HL-60 (cell line): ENCODE measurements around the gene AMPD3.

Source experiments
- GABPA ChIP-seq: IDR thresholded peaks from 2 replicates; pipeline ENCODE4 v1.6.1; 2012; ENCODE audit warnings: low read depth
- POLR2AphosphoS5 ChIP-seq: IDR thresholded peaks from 2 replicates; pipeline ENCODE4 v1.6.1; 2012; ENCODE audit warnings: low read depth
- SPI1 ChIP-seq: IDR thresholded peaks from 2 replicates; pipeline ENCODE4 v1.6.1; 2012; ENCODE audit warnings: low read depth, mild to moderate bottlenecking, borderline replicate concordance
- TF ChIP-seq, protein P1 (sequence below): IDR thresholded peaks from one replicate; pipeline ENCODE4 v1.5.1; 2011; ENCODE audit warnings: low read length, control low read depth, inconsistent platforms; ENCODE audit not compliant: insufficient read depth
- TF ChIP-seq, protein P2 (sequence below): IDR thresholded peaks from 2 replicates; pipeline ENCODE4 v1.6.1; 2012; ENCODE audit warnings: low read depth; ENCODE audit not compliant: insufficient replicate concordance

DNA sequence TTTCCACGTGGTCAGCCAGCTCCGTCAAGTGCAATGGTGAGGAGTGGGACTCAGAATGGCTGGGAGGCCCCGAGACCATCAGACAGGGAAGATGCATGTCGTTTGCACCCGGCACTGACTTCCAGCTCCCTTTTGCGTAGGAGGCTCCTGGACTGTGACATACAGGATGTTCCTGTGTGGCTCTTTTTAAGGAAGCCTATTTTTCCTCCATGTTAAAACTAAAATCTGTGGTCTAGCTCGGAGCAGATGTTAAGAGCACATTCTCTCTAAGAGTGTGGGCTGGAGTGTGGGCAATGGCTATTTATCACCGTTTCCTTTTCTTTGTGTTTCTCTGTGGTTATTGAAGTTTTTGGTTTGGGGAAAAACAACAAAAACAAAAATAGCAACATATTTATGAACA, 40.9 kb upstream of the AMPD3 start:
- TF ChIP-seq POLR2AphosphoS5 = no peak
- TF ChIP-seq, protein P1, sequence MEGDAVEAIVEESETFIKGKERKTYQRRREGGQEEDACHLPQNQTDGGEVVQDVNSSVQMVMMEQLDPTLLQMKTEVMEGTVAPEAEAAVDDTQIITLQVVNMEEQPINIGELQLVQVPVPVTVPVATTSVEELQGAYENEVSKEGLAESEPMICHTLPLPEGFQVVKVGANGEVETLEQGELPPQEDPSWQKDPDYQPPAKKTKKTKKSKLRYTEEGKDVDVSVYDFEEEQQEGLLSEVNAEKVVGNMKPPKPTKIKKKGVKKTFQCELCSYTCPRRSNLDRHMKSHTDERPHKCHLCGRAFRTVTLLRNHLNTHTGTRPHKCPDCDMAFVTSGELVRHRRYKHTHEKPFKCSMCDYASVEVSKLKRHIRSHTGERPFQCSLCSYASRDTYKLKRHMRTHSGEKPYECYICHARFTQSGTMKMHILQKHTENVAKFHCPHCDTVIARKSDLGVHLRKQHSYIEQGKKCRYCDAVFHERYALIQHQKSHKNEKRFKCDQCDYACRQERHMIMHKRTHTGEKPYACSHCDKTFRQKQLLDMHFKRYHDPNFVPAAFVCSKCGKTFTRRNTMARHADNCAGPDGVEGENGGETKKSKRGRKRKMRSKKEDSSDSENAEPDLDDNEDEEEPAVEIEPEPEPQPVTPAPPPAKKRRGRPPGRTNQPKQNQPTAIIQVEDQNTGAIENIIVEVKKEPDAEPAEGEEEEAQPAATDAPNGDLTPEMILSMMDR = no peak
- no peak for TF ChIP-seq GABPA
- TF ChIP-seq, protein P2, sequence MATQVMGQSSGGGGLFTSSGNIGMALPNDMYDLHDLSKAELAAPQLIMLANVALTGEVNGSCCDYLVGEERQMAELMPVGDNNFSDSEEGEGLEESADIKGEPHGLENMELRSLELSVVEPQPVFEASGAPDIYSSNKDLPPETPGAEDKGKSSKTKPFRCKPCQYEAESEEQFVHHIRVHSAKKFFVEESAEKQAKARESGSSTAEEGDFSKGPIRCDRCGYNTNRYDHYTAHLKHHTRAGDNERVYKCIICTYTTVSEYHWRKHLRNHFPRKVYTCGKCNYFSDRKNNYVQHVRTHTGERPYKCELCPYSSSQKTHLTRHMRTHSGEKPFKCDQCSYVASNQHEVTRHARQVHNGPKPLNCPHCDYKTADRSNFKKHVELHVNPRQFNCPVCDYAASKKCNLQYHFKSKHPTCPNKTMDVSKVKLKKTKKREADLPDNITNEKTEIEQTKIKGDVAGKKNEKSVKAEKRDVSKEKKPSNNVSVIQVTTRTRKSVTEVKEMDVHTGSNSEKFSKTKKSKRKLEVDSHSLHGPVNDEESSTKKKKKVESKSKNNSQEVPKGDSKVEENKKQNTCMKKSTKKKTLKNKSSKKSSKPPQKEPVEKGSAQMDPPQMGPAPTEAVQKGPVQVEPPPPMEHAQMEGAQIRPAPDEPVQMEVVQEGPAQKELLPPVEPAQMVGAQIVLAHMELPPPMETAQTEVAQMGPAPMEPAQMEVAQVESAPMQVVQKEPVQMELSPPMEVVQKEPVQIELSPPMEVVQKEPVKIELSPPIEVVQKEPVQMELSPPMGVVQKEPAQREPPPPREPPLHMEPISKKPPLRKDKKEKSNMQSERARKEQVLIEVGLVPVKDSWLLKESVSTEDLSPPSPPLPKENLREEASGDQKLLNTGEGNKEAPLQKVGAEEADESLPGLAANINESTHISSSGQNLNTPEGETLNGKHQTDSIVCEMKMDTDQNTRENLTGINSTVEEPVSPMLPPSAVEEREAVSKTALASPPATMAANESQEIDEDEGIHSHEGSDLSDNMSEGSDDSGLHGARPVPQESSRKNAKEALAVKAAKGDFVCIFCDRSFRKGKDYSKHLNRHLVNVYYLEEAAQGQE = no peak
- peak; percentile 27; the same call in 1 of the 2 replicates for TF ChIP-seq SPI1
